ENCODE results near the gene CPNE1. TPM values are rescaled to one million over a fixed set of nuclear protein-coding genes. Genes with fewer than 3 reads are reported as not detected.

The CPNE1 gene
- total RNA-seq, 1 experiment from 2014 or later: 217 TPM

DNA sequence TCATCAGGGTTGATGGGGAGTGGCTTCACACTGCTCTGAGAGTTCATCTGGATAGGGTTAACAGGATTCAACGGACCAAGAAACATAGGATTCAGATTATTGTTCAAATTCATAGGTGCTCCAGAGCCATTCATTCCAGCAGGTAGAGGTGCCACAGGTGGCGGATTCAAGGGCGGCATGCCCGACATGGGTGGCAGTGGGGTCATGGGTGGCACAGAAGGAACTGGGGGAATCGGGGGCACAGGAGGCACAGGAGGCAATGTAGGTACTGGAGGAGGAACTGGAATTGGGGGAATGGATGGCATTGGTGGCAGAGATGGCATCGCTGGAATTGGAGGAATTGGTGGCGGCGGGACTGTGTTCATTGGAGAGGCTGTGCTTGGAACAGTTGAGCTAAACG, 10.3 kb downstream of the CPNE1 start:
- H3K27ac ChIP-seq (ENCODE audit: low read length): no peak overlapping the region
- peaks cover 22% of the 10 kb centered on the region for H3K36me3 ChIP-seq (ENCODE audit: control insufficient read depth, insufficient read depth, low read length)
- ATAC-seq: no peak
- intact Hi-C loops (cut with micrococcal nuclease; ENCODE audit: unreplicated experiment): no loop called here
- POLR2A ChIA-PET: no interaction called here
- H3K4me3 ChIP-seq (ENCODE audit: low read depth in 2 of 2, low read length in 2 of 2): no peak overlapping the region
- DNase-seq (ENCODE audit: low read depth, low spot score): no peak
- no peaks in the 10 kb centered on the region for H3K27me3 ChIP-seq (ENCODE audit: control insufficient read depth, insufficient read depth, low read length)
- CTCF ChIA-PET: no interaction called here
- in situ Hi-C loops (cut with HindIII; ENCODE audit: low pct_unique_long_range_greater_than_20kb, low sequenced_read_pairs): no loop called here
- TF ChIP-seq SIN3A (IDR thresholded peaks at IDR 0.05; ENCODE audit: borderline replicate concordance, insufficient read depth, low read depth, low read length) (no peak), TCF7L2 (IDR thresholded peaks at IDR 0.05; ENCODE audit: low read depth, low read length) (no peak), REST (IDR thresholded peaks at IDR 0.05; ENCODE audit: insufficient read depth in 1 of 2, low read depth in 2 of 2, low read length in 1 of 2) (no peak), POLR2AphosphoS5 (IDR thresholded peaks at IDR 0.05; ENCODE audit: low read depth, low read length) (no peak), CTCF (IDR thresholded peaks at IDR 0.05) (no peak)
- H3K4me1 ChIP-seq (ENCODE audit: control insufficient read depth, insufficient read depth, low read length): peaks cover 4% of the 10 kb centered on the region
- BruUV-seq (replicated peaks): no TSS peak
- H3K9me3 ChIP-seq (ENCODE audit: control insufficient read depth, insufficient read depth, low read depth, low read length): no peaks in the 10 kb centered on the region

DNA sequence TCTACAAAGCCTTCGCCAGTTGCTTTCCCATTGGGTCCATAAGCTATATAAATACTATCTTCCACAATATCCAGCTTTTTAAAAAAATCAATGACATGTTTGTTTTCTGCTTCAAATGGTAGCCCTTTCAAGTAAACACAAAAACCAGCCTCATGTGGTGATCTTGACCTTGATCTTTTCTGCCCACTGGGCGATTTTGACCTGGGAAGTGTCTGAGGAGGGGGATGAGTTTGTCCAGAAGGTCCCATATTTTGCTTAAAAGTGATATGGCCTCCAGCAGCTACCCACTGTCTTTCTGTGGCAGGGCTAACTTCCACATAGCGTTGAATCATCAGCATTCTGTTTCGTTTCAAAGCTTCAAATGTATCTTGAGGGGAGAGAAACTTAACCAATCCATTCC, 10.8 kb downstream of the CPNE1 start:
- intact Hi-C loops (cut with micrococcal nuclease; ENCODE audit: unreplicated experiment): no loop called here
- Histone ChIP-seq H3K4me1 (ENCODE audit: control insufficient read depth, insufficient read depth, low read length) (peaks cover 4% of the 10 kb centered on the region), H3K27ac (ENCODE audit: low read length) (no peak overlapping the region), H3K36me3 (ENCODE audit: control insufficient read depth, insufficient read depth, low read length) (peaks cover 22% of the 10 kb centered on the region), H3K27me3 (ENCODE audit: control insufficient read depth, insufficient read depth, low read length) (no peaks in the 10 kb centered on the region), H3K9me3 (ENCODE audit: control insufficient read depth, insufficient read depth, low read depth, low read length) (no peaks in the 10 kb centered on the region), H3K4me3 (ENCODE audit: low read depth in 2 of 2, low read length in 2 of 2) (no peak overlapping the region)
- in situ Hi-C loops (cut with HindIII; ENCODE audit: low pct_unique_long_range_greater_than_20kb, low sequenced_read_pairs): no loop called here
- CTCF ChIA-PET: no interaction called here
- TF ChIP-seq POLR2AphosphoS5 (IDR thresholded peaks at IDR 0.05; ENCODE audit: low read depth, low read length): no peak
- no peak for TF ChIP-seq CTCF (IDR thresholded peaks at IDR 0.05)
- TF ChIP-seq SIN3A (IDR thresholded peaks at IDR 0.05; ENCODE audit: borderline replicate concordance, insufficient read depth, low read depth, low read length): no peak
- no peak for TF ChIP-seq REST (IDR thresholded peaks at IDR 0.05; ENCODE audit: insufficient read depth in 1 of 2, low read depth in 2 of 2, low read length in 1 of 2)
- TF ChIP-seq TCF7L2 (IDR thresholded peaks at IDR 0.05; ENCODE audit: low read depth, low read length): no peak
- ATAC-seq (no peak), DNase-seq (ENCODE audit: low read depth, low spot score) (no peak)
- BruUV-seq (replicated peaks): TSS peak; percentile 3
- POLR2A ChIA-PET: no interaction called here
